Chondrocyte (in vitro differentiated cells): Measurements from ENCODE around the gene HDDC3. TPM values are rescaled to one million over a fixed set of nuclear protein-coding genes. Genes with fewer than 3 reads are reported as not detected.
A peak's percentile ranks its signal among the peaks of the same experiment; 100 is the strongest.

Experiments used
- DNase-seq: peaks from one replicate; pipeline ENCODE4 v3.0.0; 2021; ENCODE audit warnings: mixed read lengths, low spot score
- H3K27ac Mint-ChIP-seq: one replicate; pipeline ENCODE4 v1.8.0; 2021; ENCODE audit warnings: mild to moderate bottlenecking, moderate library complexity, mixed read lengths; ENCODE audit not compliant: unreplicated experiment
- H3K27me3 Mint-ChIP-seq: 2 replicates; pipeline ENCODE4 v1.8.0; 2021; ENCODE audit warnings: low read depth, mixed read lengths
- H3K36me3 Mint-ChIP-seq: 2 replicates; pipeline ENCODE4 v1.8.0; 2021; ENCODE audit warnings: low read depth, mixed read lengths
- H3K4me1 Mint-ChIP-seq: 2 replicates; pipeline ENCODE4 v1.8.0; 2021; ENCODE audit warnings: low read depth, mild to moderate bottlenecking, mixed read lengths
- H3K4me3 Mint-ChIP-seq: one replicate; pipeline ENCODE4 v1.8.0; 2021; ENCODE audit warnings: mild to moderate bottlenecking, moderate library complexity, mixed read lengths; ENCODE audit not compliant: unreplicated experiment
- H3K9me3 Mint-ChIP-seq: 2 replicates; pipeline ENCODE4 v1.8.0; 2021; ENCODE audit warnings: low read depth, mixed read lengths
- total RNA-seq: library from RNA; stranded (reverse); gene quantifications from 3 replicates; pipeline ENCODE4 v1.2.1, GENCODE V29; 2021
- TF ChIP-seq, protein P1 (sequence below): fragments of 200-600 bp; sonication (generic); IDR thresholded peaks from 2 replicates; pipeline ENCODE4 v1.5.0; 2021; ENCODE audit warnings: antibody characterized with exemption, mild to moderate bottlenecking, moderate library complexity

The HDDC3 gene
- total RNA-seq, 1 donor from 2014 or later, result 10.8 TPM

DNA sequence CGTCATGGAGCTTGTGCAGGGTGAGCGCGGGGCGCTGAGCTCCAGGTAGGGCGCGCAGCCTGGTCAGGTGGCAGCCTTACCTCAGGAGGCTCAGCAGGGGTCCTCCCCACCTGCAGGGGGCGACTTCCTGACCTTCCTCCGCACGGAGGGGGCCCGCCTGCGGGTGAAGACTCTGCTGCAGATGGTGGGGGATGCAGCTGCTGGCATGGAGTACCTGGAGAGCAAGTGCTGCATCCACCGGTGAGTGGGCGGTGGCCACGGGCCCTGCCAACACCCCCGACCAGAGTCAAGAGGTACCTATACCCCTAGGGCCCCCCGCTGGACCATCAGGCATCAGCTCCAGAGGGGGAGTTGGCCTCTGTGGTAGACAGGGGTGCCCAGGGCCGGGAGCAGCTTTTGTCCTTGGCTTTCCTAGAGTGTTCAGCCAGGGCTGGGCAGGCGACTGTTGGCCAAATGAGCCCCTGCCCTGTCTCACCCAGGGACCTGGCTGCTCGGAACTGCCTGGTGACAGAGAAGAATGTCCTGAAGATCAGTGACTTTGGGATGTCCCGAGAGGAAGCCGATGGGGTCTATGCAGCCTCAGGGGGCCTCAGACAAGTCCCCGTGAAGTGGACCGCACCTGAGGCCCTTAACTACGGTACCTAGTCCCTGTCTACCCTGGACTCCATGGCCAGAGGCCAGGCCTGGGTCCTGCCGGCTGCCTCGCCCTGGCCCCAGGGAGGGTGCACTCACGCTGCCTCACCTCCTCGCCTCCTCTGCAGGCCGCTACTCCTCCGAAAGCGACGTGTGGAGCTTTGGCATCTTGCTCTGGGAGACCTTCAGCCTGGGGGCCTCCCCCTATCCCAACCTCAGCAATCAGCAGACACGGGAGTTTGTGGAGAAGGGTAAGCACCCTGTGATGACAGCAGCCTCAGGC is 38.9 kb downstream of the HDDC3 start:
- Mint-ChIP-seq H3K4me3 (no peak overlapping the region), H3K27me3 (no peaks in the 10 kb centered on the region), H3K36me3 (no peaks in the 10 kb centered on the region), H3K9me3 (no peaks in the 10 kb centered on the region), H3K27ac (no peak overlapping the region), H3K4me1 (no peaks in the 10 kb centered on the region)
- DNase-seq, result peak; percentile 92
- TF ChIP-seq, protein P1, sequence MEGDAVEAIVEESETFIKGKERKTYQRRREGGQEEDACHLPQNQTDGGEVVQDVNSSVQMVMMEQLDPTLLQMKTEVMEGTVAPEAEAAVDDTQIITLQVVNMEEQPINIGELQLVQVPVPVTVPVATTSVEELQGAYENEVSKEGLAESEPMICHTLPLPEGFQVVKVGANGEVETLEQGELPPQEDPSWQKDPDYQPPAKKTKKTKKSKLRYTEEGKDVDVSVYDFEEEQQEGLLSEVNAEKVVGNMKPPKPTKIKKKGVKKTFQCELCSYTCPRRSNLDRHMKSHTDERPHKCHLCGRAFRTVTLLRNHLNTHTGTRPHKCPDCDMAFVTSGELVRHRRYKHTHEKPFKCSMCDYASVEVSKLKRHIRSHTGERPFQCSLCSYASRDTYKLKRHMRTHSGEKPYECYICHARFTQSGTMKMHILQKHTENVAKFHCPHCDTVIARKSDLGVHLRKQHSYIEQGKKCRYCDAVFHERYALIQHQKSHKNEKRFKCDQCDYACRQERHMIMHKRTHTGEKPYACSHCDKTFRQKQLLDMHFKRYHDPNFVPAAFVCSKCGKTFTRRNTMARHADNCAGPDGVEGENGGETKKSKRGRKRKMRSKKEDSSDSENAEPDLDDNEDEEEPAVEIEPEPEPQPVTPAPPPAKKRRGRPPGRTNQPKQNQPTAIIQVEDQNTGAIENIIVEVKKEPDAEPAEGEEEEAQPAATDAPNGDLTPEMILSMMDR, result peak; percentile 29

DNA sequence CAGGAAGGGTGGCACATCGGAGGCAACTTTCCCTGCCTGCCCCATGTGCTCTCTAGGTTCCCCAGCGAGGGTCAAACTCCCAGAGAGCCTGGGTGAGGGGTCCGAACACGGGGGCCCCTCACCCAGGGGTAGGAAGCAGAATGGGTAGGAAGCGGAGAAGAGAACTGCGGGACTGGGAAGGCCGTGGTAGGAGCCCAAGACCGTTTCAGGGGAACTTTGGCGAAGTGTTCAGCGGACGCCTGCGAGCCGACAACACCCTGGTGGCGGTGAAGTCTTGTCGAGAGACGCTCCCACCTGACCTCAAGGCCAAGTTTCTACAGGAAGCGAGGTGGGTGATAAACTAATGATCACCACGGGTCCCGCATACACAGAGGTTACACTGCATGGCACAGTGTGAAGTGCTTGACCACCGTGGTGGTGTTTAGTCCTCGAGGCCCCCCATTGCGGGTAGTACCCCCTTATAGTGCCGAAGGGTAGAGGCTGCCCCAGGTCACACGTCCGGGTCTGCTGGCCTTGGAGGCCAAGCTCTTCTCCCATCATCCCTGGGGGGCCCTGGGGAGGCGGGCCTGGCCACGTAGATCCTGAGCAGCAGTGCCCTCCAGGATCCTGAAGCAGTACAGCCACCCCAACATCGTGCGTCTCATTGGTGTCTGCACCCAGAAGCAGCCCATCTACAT is 39.7 kb downstream of the HDDC3 start:
- TF ChIP-seq, protein P1, result no peak
- peak; percentile 70 for DNase-seq
- Mint-ChIP-seq H3K36me3 (no peaks in the 10 kb centered on the region), H3K4me1 (no peaks in the 10 kb centered on the region), H3K27ac (no peak overlapping the region), H3K4me3 (no peak overlapping the region), H3K9me3 (no peaks in the 10 kb centered on the region), H3K27me3 (no peaks in the 10 kb centered on the region)

DNA sequence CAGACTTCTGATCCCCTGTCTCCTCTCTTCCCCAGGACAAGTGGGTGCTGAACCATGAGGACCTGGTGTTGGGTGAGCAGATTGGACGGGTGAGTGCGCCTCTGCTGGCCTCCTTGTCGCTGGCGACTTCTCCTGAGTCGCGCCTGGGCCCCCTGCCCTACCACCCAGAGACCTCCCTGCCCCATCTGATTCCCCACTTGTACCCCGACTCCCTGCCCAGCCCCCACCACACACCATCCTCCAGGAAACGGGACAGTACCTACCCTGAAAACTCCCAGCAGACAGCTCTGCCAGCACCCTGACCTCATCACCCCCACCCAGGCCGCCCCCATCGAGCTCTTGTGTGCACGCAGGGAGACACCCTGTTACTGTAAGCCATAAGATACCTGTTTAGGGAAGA is 40.3 kb downstream of the HDDC3 start:
- Mint-ChIP-seq H3K36me3 (no peaks in the 10 kb centered on the region), H3K9me3 (no peaks in the 10 kb centered on the region), H3K27me3 (no peaks in the 10 kb centered on the region), H3K4me1 (no peaks in the 10 kb centered on the region), H3K4me3 (no peak overlapping the region), H3K27ac (no peak overlapping the region)
- DNase-seq, result peak; percentile 81
- TF ChIP-seq, protein P1, result no peak

DNA sequence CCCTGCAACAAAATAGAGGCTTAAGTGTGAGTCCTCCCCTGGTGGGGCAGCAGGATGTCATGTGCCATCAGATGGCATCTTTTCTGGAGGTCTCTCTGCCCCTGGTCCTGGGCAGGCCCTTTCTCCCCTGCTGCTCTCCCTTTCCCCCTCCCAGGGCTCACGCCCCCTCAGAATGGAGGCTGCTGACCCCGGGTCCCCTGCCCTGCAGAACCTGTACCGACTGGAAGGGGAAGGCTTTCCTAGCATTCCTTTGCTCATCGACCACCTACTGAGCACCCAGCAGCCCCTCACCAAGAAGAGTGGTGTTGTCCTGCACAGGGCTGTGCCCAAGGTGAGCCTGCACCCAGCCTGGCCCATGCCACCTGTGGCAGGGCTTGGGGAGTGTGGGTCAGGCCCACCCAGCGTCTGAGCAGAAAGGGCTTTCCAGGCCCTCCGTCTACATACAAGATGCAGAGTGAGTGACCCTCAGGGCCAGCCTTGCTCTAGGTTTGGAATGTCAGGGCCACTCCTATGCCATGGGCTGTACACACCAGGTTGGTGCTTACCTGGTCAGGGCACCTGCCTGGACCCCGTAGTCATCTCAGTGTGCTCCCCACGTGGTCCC is 40.9 kb downstream of the HDDC3 start:
- Mint-ChIP-seq H3K9me3 (no peaks in the 10 kb centered on the region), H3K27me3 (no peaks in the 10 kb centered on the region), H3K4me3 (no peak overlapping the region), H3K4me1 (no peaks in the 10 kb centered on the region), H3K36me3 (no peaks in the 10 kb centered on the region), H3K27ac (no peak overlapping the region)
- TF ChIP-seq, protein P1, result no peak
- peak; percentile 68 for DNase-seq

DNA sequence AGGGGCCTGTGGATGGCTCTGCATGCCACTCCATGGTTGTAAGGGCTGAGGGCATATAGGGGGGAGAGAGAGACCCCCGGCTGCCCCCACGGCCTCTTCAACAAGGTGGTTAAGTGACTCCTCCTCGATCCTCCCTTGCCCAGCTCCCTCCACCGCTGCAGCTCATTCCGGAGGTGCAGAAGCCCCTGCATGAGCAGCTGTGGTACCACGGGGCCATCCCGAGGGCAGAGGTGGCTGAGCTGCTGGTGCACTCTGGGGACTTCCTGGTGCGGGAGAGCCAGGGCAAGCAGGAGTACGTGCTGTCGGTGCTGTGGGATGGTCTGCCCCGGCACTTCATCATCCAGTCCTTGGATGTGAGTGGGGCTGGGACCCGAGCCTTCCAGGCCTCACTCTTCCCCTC is 41.5 kb downstream of the HDDC3 start:
- no peak overlapping the region for H3K27ac Mint-ChIP-seq
- H3K4me1 Mint-ChIP-seq, result peaks cover 5% of the 10 kb centered on the region
- no peaks in the 10 kb centered on the region for H3K9me3 Mint-ChIP-seq
- TF ChIP-seq, protein P1, result no peak
- no peaks in the 10 kb centered on the region for H3K36me3 Mint-ChIP-seq
- no peak overlapping the region for H3K4me3 Mint-ChIP-seq
- no peaks in the 10 kb centered on the region for H3K27me3 Mint-ChIP-seq
- DNase-seq, result peak; percentile 89
